ENCODE measurements around the gene CYP4F3. TPM values are rescaled to one million over a fixed set of nuclear protein-coding genes. Genes with fewer than 3 reads are reported as not detected.
"Not testable (repeated sequence)": the region's sequence is repeated elsewhere in the genome, so short reads cannot be mapped to it uniquely, and the experiment has no call there.

Gene CYP4F3
- total RNA-seq, 4 donors from 2014 or later: 0.06 to 0.66 TPM; not detected in 2

- intact Hi-C loops (cut with DNase I): no loop called here
- WGBS: 90% methylated on average over 2 of the region's 2 CpGs
- TF ChIP-seq POLR2AphosphoS5 (IDR thresholded peaks at IDR 0.05) (no peak), CTCF (IDR thresholded peaks at IDR 0.05) (no peak), POLR2A (IDR thresholded peaks at IDR 0.05; ENCODE audit: low read depth) (no peak)
Observed at GRCh38 chr19:15649526-15649925, 8.8 kb downstream of the CYP4F3 start.

GRCh38 chr19:15650123-15650522 lies 9.4 kb downstream of the CYP4F3 start:
- intact Hi-C loops (cut with DNase I); H3K9me3 ChIP-seq; H3K27ac ChIP-seq (replicated peaks in 1 of 4); H3K4me1 ChIP-seq; H3K36me3 ChIP-seq; H3K4me3 ChIP-seq: not testable (repeated sequence)
- peaks cover 0 to 37% (median 0%) of the 10 kb centered on the region in 4 donors for H3K27me3 ChIP-seq
- DNase-seq (ENCODE audit: extremely low spot score): peak; percentile 68

More at GRCh38 chr19:15649526-15649925, 8.8 kb downstream of the CYP4F3 start:
- Histone ChIP-seq H3K4me3 (no peak overlapping the region), H3K4me1 (no peaks in the 10 kb centered on the region), H3K36me3 (no peaks in the 10 kb centered on the region), H3K9me3 (no peaks in the 10 kb centered on the region), H3K27me3 (peaks cover 0 to 31% (median 0%) of the 10 kb centered on the region in 4 donors), H3K27ac (replicated peaks in 1 of 4) (no peak overlapping the region)
- DNase-seq (ENCODE audit: extremely low spot score): peak; percentile 55

- 75% methylated on average over 3 of the region's 3 CpGs for WGBS
- Histone ChIP-seq H3K4me1 (no peaks in the 10 kb centered on the region), H3K4me3 (no peak overlapping the region), H3K9me3 (no peaks in the 10 kb centered on the region), H3K27me3 (peaks cover 0 to 35% (median 0%) of the 10 kb centered on the region in 4 donors), H3K36me3 (no peaks in the 10 kb centered on the region), H3K27ac (replicated peaks in 1 of 4) (no peak overlapping the region)
- no peak for DNase-seq (ENCODE audit: extremely low spot score)
- TF ChIP-seq CTCF (IDR thresholded peaks at IDR 0.05) (no peak), POLR2A (IDR thresholded peaks at IDR 0.05; ENCODE audit: low read depth) (no peak), POLR2AphosphoS5 (IDR thresholded peaks at IDR 0.05) (no peak), EP300 (IDR thresholded peaks at IDR 0.05) (no peak)
- intact Hi-C loops (cut with DNase I): no loop called here
Observed at GRCh38 chr19:15651791-15652190, 11.1 kb downstream of the CYP4F3 start.

- Histone ChIP-seq H3K27me3 (peaks cover 0 to 44% (median 0%) of the 10 kb centered on the region in 4 donors), H3K4me1 (no peaks in the 10 kb centered on the region), H3K4me3 (no peak overlapping the region), H3K9me3 (no peaks in the 10 kb centered on the region), H3K27ac (replicated peaks in 1 of 4) (no peak overlapping the region), H3K36me3 (no peaks in the 10 kb centered on the region)
- DNase-seq (ENCODE audit: extremely low spot score): no peak
- intact Hi-C loops (cut with DNase I): no loop called here
- WGBS: 70% methylated on average over 7 of the region's 8 CpGs
- no peak for TF ChIP-seq EP300 (IDR thresholded peaks at IDR 0.05)
- TF ChIP-seq POLR2A (IDR thresholded peaks at IDR 0.05; ENCODE audit: low read depth): no peak
- TF ChIP-seq CTCF (IDR thresholded peaks at IDR 0.05): no peak
- TF ChIP-seq POLR2AphosphoS5 (IDR thresholded peaks at IDR 0.05): no peak
Observed at GRCh38 chr19:15652559-15653278, 12.0 kb downstream of the CYP4F3 start.

GRCh38 chr19:15656467-15656866 lies 15.8 kb downstream of the CYP4F3 start:
- intact Hi-C loops (cut with DNase I): no loop called here
- peaks cover 0 to 69% (median 0%) of the 10 kb centered on the region in 4 donors for H3K27me3 ChIP-seq
- H3K36me3 ChIP-seq: no peaks in the 10 kb centered on the region
- no peak overlapping the region for H3K4me3 ChIP-seq
- DNase-seq (ENCODE audit: extremely low spot score): no peak
- TF ChIP-seq EP300 (IDR thresholded peaks at IDR 0.05) (no peak), CTCF (IDR thresholded peaks at IDR 0.05) (no peak), POLR2A (IDR thresholded peaks at IDR 0.05; ENCODE audit: low read depth) (no peak), POLR2AphosphoS5 (IDR thresholded peaks at IDR 0.05) (no peak)
- no peaks in the 10 kb centered on the region for H3K4me1 ChIP-seq
- no peak overlapping the region for H3K27ac ChIP-seq (replicated peaks in 1 of 4)
- H3K9me3 ChIP-seq: no peaks in the 10 kb centered on the region

All from esophagus muscularis mucosa (tissue), 4 donors.